GM23338 (cell line): ENCODE data around the gene ZNF275. TPM values are rescaled to one million over a fixed set of nuclear protein-coding genes. Genes with fewer than 3 reads are reported as not detected.

Experiments used
- ATAC-seq: fragments of 200-7000 bp; cut with Tn5 transposase; 3 replicates; pipeline ENCODE4 v1.9.1; 2020
- DNase-seq: peaks from one replicate; pipeline ENCODE4 v3.0.0-alpha.2; 2015; ENCODE audit warnings: low spot score
- H2AFZ ChIP-seq: fragments of 200-600 bp; sonication (generic); 2 replicates; pipeline ENCODE4 v1.8.0; 2016; ENCODE audit warnings: antibody characterized with exemption, mild to moderate bottlenecking, moderate library complexity
- H3F3A ChIP-seq: fragments of 200-600 bp; sonication (generic); replicated peaks from 2 replicates; pipeline ENCODE4 v1.8.0; 2017; ENCODE audit warnings: antibody characterized with exemption, mixed run types, low read depth
- H3K27ac ChIP-seq: fragments of 200-600 bp; sonication (generic); 2 replicates; pipeline ENCODE4 v1.6.1; 2016; ENCODE audit warnings: low read depth
- H3K27me3 ChIP-seq: fragments of 200-600 bp; sonication (generic); 2 replicates; pipeline ENCODE4 v1.8.0; 2016; ENCODE audit warnings: mild to moderate bottlenecking, mixed run types, moderate library complexity; ENCODE audit not compliant: insufficient read depth
- H3K36me3 ChIP-seq: fragments of 200-600 bp; sonication (generic); 2 replicates; pipeline ENCODE4 v1.8.0; 2016; ENCODE audit warnings: mild to moderate bottlenecking; ENCODE audit not compliant: insufficient read depth
- H3K4me1 ChIP-seq: fragments of 200-600 bp; sonication (generic); 2 replicates; pipeline ENCODE4 v1.8.0; 2016; ENCODE audit warnings: mild to moderate bottlenecking, moderate library complexity; ENCODE audit not compliant: insufficient read depth
- H3K4me2 ChIP-seq: fragments of 200-600 bp; sonication (generic); 2 replicates; pipeline ENCODE4 v1.7.1; 2017; ENCODE audit warnings: mixed run types
- H3K4me3 ChIP-seq: fragments of 200-600 bp; sonication (generic); 2 replicates; pipeline ENCODE4 v1.6.1; 2016; ENCODE audit warnings: mixed run types
- H3K79me2 ChIP-seq: fragments of 200-600 bp; sonication (generic); replicated peaks from 2 replicates; pipeline ENCODE4 v1.8.0; 2017; ENCODE audit warnings: mild to moderate bottlenecking; ENCODE audit not compliant: insufficient read depth
- H3K9me2 ChIP-seq: fragments of 200-600 bp; sonication (generic); 2 replicates; pipeline ENCODE4 v1.8.0; 2017; ENCODE audit not compliant: insufficient read depth
- H4K20me1 ChIP-seq: fragments of 200-600 bp; sonication (generic); replicated peaks from 2 replicates; pipeline ENCODE4 v1.8.0; 2017; ENCODE audit warnings: mild to moderate bottlenecking; ENCODE audit not compliant: insufficient read depth
- H3K27ac Mint-ChIP-seq: 2 replicates; pipeline ENCODE4 v1.8.0; 2020; ENCODE audit warnings: inconsistent platforms, mild to moderate bottlenecking, moderate library complexity, mixed read lengths
- H3K27me3 Mint-ChIP-seq: 3 replicates; pipeline ENCODE4 v1.8.0; 2022; ENCODE audit warnings: low read depth, mild to moderate bottlenecking, moderate library complexity, mixed read lengths, inconsistent platforms; ENCODE audit not compliant: insufficient read depth, poor library complexity
- H3K36me3 Mint-ChIP-seq: 3 replicates; pipeline ENCODE4 v1.8.0; 2021; ENCODE audit warnings: low read depth, mild to moderate bottlenecking, inconsistent platforms, moderate library complexity, mixed read lengths
- H3K4me1 Mint-ChIP-seq: 3 replicates; pipeline ENCODE4 v1.8.0; 2020; ENCODE audit warnings: mild to moderate bottlenecking, inconsistent platforms, mixed read lengths
- H3K4me3 Mint-ChIP-seq: 3 replicates; pipeline ENCODE4 v1.8.0; 2021; ENCODE audit warnings: moderate library complexity, mild to moderate bottlenecking, inconsistent platforms, mixed read lengths
- H3K9me3 Mint-ChIP-seq: 3 replicates; pipeline ENCODE4 v1.8.0; 2020; ENCODE audit warnings: moderate library complexity, mild to moderate bottlenecking, inconsistent platforms, mixed read lengths
- CREB1 ChIP-seq: fragments of 250-450 bp; sonication (Bioruptor Pico); IDR thresholded peaks from 2 replicates; pipeline ENCODE4 v1.5.0; 2020; ENCODE audit warnings: low read depth, mild to moderate bottlenecking, moderate library complexity
- CTCF ChIP-seq, 2 experiments: fragments of 200-600 bp in 1 of 2; sonication (generic) in 1 of 2; conservative IDR thresholded peaks; 2 replicates each; pipeline versions ENCODE4 v1.5.1 to v1.6.1; 2016 to 2017; ENCODE audit warnings: antibody characterized with exemption in 2 of 2, low read depth in 2 of 2, mild to moderate bottlenecking in 2 of 2, moderate library complexity in 1 of 2
- ETS1 ChIP-seq: IDR thresholded peaks from 2 replicates; pipeline ENCODE4 v1.6.1; 2016; ENCODE audit warnings: antibody characterized with exemption
- EZH2 ChIP-seq: fragments of 200-600 bp; sonication (generic); IDR thresholded peaks from one replicate; pipeline ENCODE4 v1.8.0; 2017; ENCODE audit warnings: antibody characterized with exemption, mild to moderate bottlenecking, low read depth; ENCODE audit not compliant: unreplicated experiment
- EZH2phosphoT487 ChIP-seq: fragments of 200-600 bp; sonication (generic); IDR thresholded peaks from one replicate; pipeline ENCODE4 v1.8.1; 2018; ENCODE audit warnings: antibody characterized with exemption; ENCODE audit not compliant: unreplicated experiment
- JUNB ChIP-seq: IDR thresholded peaks from one replicate; pipeline ENCODE4 v1.6.1; 2016; ENCODE audit warnings: antibody characterized with exemption; ENCODE audit not compliant: unreplicated experiment
- NANOG ChIP-seq: IDR thresholded peaks from 2 replicates; pipeline ENCODE4 v1.6.1; 2016; ENCODE audit warnings: antibody characterized with exemption, borderline replicate concordance
- POLR2AphosphoS5 ChIP-seq: IDR thresholded peaks from 2 replicates; pipeline ENCODE4 v1.6.1; 2016; ENCODE audit warnings: antibody characterized with exemption, low read depth
- REST ChIP-seq: IDR thresholded peaks from one replicate; pipeline ENCODE4 v1.6.1; 2018; ENCODE audit warnings: antibody characterized with exemption; ENCODE audit not compliant: unreplicated experiment
- STAT1 ChIP-seq: IDR thresholded peaks from one replicate; pipeline ENCODE4 v1.6.1; 2016; ENCODE audit warnings: antibody characterized with exemption; ENCODE audit not compliant: unreplicated experiment
- ZNF114 ChIP-seq: fragments of 250-450 bp; sonication (Bioruptor Pico); IDR thresholded peaks from 2 replicates; pipeline ENCODE4 v1.5.0; 2020; ENCODE audit warnings: mild to moderate bottlenecking, moderate library complexity
- ZNF331 ChIP-seq: fragments of 250-450 bp; sonication (Bioruptor Pico); IDR thresholded peaks from 2 replicates; pipeline ENCODE4 v1.5.0; 2020; ENCODE audit warnings: low read depth, mild to moderate bottlenecking, moderate library complexity
- ZNF462 ChIP-seq: fragments of 250-450 bp; sonication (Bioruptor Pico); IDR thresholded peaks from 2 replicates; pipeline ENCODE4 v1.5.0; 2020; ENCODE audit warnings: mild to moderate bottlenecking, moderate library complexity
- polyA plus RNA-seq: library from polyadenylated mRNA; unstranded; fragments of >200 nt; fragmentation: Nextera tagmentation; extraction: Ambion mirVana; gene quantifications from 2 replicates; pipeline ENCODE4 v1.2.1, GENCODE V29; 2016
- total RNA-seq: library from RNA; depleted of rRNA; stranded (reverse); fragments of >200 nt; shearing (Covaris generic); gene quantifications from 2 replicates; pipeline ENCODE4 v1.2.3, GENCODE V29; 2014

Gene ZNF275
- total and polyA plus RNA-seq, 2 experiments from 2014 or later, result 3.2 to 12.3 TPM

GRCh38 chrX:153379508-153379907, 45.6 kb downstream of the ZNF275 start:
- peaks cover 3% of the 10 kb centered on the region for H3K27me3 Mint-ChIP-seq
- H3K27me3 ChIP-seq, result no peaks in the 10 kb centered on the region
- ATAC-seq (no peak), DNase-seq (no peak)
- H3K4me1 ChIP-seq, result no peaks in the 10 kb centered on the region
- no peaks in the 10 kb centered on the region for H4K20me1 ChIP-seq
- TF ChIP-seq NANOG, result no peak
- no peak for TF ChIP-seq ZNF114
- no peak for TF ChIP-seq CTCF (conservative IDR thresholded peaks at IDR 0.05; ENCODE audit: low read depth in 2 of 2)
- TF ChIP-seq CREB1 (CRISPR knock-in tag), result no peak
- no peak for TF ChIP-seq ETS1
- TF ChIP-seq ZNF331 (CRISPR knock-in tag), result no peak
- TF ChIP-seq ZNF462, result no peak
- no peak for TF ChIP-seq EZH2phosphoT487
- no peak for TF ChIP-seq STAT1
- TF ChIP-seq POLR2AphosphoS5, result no peak
- no peak for TF ChIP-seq JUNB
- TF ChIP-seq EZH2, result no peak
- no peak for TF ChIP-seq REST
- no peak overlapping the region for H3K27ac Mint-ChIP-seq
- no peak overlapping the region for H2AFZ ChIP-seq
- H3F3A ChIP-seq, result no peaks in the 10 kb centered on the region
- no peaks in the 10 kb centered on the region for H3K9me2 ChIP-seq
- no peak overlapping the region for H3K4me3 Mint-ChIP-seq
- H3K9me3 Mint-ChIP-seq, result peaks cover 6% of the 10 kb centered on the region; the same call in 2 of the 3 replicates
- H3K4me2 ChIP-seq, result no peak overlapping the region
- H3K79me2 ChIP-seq, result no peaks in the 10 kb centered on the region
- no peak overlapping the region for H3K27ac ChIP-seq
- peaks cover 3% of the 10 kb centered on the region; the same call in 2 of the 3 replicates for H3K36me3 Mint-ChIP-seq
- no peak overlapping the region for H3K4me3 ChIP-seq
- no peaks in the 10 kb centered on the region for H3K36me3 ChIP-seq
- peaks cover 6% of the 10 kb centered on the region; the same call in 2 of the 3 replicates for H3K4me1 Mint-ChIP-seq
